Stimulated activated CD4-positive, alpha-beta T cell treated with anti-CD3 and anti-CD28 coated beads, Interleukin-1b, Interleukin-23, amount 100 ng/mL, for 24 hours (primary cell): Measurements from ENCODE around the gene FAM234A.
"Not testable (repeated sequence)": the region's sequence is repeated elsewhere in the genome, so short reads cannot be mapped to it uniquely, and the experiment has no call there.

Source experiments
- DNase-seq, 4 experiments: peaks; one replicate each; pipeline ENCODE4 v3.0.0-alpha.2; 2020; ENCODE audit warnings: low read depth in 4 of 4, low spot score in 1 of 4

Gene FAM234A

GRCh38 chr16:264440-264951 lies 29.9 kb downstream of the FAM234A start:
- DNase-seq: no peak

GRCh38 chr16:265002-265529 lies 30.4 kb downstream of the FAM234A start:
- DNase-seq: no peak

GRCh38 chr16:265711-266110 lies 31.1 kb downstream of the FAM234A start:
- no peak for DNase-seq

GRCh38 chr16:266258-267164 lies 31.9 kb downstream of the FAM234A start:
- no peak for DNase-seq

- DNase-seq: not testable (repeated sequence)
These were observed 32.9 kb downstream of the FAM234A start for GRCh38 chr16:267562-267961.

- DNase-seq: no peak
These were observed 33.8 kb downstream of the FAM234A start for GRCh38 chr16:268141-269053.

GRCh38 chr16:269061-269796 lies 34.6 kb downstream of the FAM234A start:
- no peak for DNase-seq

GRCh38 chr16:270381-271255 lies 36.0 kb downstream of the FAM234A start:
- DNase-seq: no peak

GRCh38 chr16:272633-273546 lies 38.3 kb downstream of the FAM234A start:
- DNase-seq: no peak

- DNase-seq: no peak
These were observed 39.2 kb downstream of the FAM234A start for GRCh38 chr16:273547-274421.

- DNase-seq: no peak
These were observed 40.5 kb downstream of the FAM234A start for GRCh38 chr16:275041-275641.

- DNase-seq: no peak
These were observed 41.2 kb downstream of the FAM234A start, which contains the start of gene RGS11 for GRCh38 chr16:275786-276232. Gene RGS11 (minus strand): TSS chr16:275944. CDS start chr16:275911, 33 bp downstream.

- no peak for DNase-seq
These were observed 41.9 kb downstream of the FAM234A start for GRCh38 chr16:276426-277077.

- no peak for DNase-seq
These were observed 44.3 kb downstream of the FAM234A start for GRCh38 chr16:278863-279366.

GRCh38 chr16:279531-279930 lies 44.9 kb downstream of the FAM234A start:
- DNase-seq: no peak

GRCh38 chr16:280005-280460 lies 45.4 kb downstream of the FAM234A start:
- DNase-seq: no peak
